Glutamatergic neuron (in vitro differentiated cells): ENCODE data around the gene OR6C6. TPM values are rescaled to one million over a fixed set of nuclear protein-coding genes. Genes with fewer than 3 reads are reported as not detected.

Experiments
- DNase-seq: peaks from one replicate; pipeline ENCODE4 v3.0.0; 2022
- H3K27ac Mint-ChIP-seq: one replicate; pipeline ENCODE4 v1.8.0; 2020; ENCODE audit warnings: mild to moderate bottlenecking, mixed read lengths, inconsistent platforms; ENCODE audit not compliant: unreplicated experiment
- H3K27me3 Mint-ChIP-seq: one replicate; pipeline ENCODE4 v1.8.0; 2020; ENCODE audit warnings: mild to moderate bottlenecking, moderate library complexity, mixed read lengths, inconsistent platforms; ENCODE audit not compliant: unreplicated experiment
- H3K36me3 Mint-ChIP-seq: one replicate; pipeline ENCODE4 v1.8.0; 2020; ENCODE audit warnings: mild to moderate bottlenecking, mixed read lengths, inconsistent platforms; ENCODE audit not compliant: unreplicated experiment
- H3K4me1 Mint-ChIP-seq: one replicate; pipeline ENCODE4 v1.8.0; 2020; ENCODE audit warnings: mild to moderate bottlenecking, low read depth, mixed read lengths, inconsistent platforms; ENCODE audit not compliant: unreplicated experiment
- H3K4me3 Mint-ChIP-seq: one replicate; pipeline ENCODE4 v1.8.0; 2020; ENCODE audit warnings: mild to moderate bottlenecking, mixed read lengths, inconsistent platforms; ENCODE audit not compliant: unreplicated experiment
- H3K9me3 Mint-ChIP-seq: one replicate; pipeline ENCODE4 v1.8.0; 2020; ENCODE audit warnings: mild to moderate bottlenecking, moderate library complexity, mixed read lengths, inconsistent platforms; ENCODE audit not compliant: unreplicated experiment
- total RNA-seq: library from RNA; stranded (reverse); fragmentation: NEBNext Ultra II Directional; extraction: Animal tissue kit (Norgen Biotek cat#: 25700); gene quantifications from one replicate; pipeline ENCODE4 v1.2.1, GENCODE V29; 2021; ENCODE audit not compliant: unreplicated experiment
- TF ChIP-seq, protein P1 (sequence below): fragments of 200-600 bp; sonication (generic); IDR thresholded peaks from one replicate; pipeline ENCODE4 v1.5.0; 2021; ENCODE audit not compliant: partially characterized antibody, unreplicated experiment

OR6C6 gene
- total RNA-seq, 1 donor from 2014 or later = not detected

DNA sequence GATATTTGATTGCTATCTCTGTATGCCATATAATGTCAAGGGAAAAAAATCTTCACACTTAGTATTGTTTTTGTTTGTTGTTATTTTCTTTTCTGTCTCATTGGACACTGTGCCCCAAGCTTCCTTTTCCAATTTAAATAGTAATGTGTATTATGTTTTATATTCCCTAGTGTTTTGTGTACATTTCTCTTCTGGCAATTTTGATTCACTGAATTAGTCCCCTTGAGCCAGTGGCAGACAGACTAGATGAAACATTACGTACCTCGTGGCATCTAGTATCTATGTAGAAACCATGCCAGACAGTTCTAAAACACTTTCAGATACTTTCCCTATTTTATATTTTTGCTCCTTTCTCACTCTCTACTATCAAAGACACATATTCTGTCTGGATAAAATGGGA is 17.7 kb upstream of the OR6C6 start, which contains the start of gene OR6C1:
Gene OR6C1, plus strand, starts transcription at position 301 of the 400 bp plus-strand sequence. CDS start 6,257 bp downstream, outside the sequence.
- H3K9me3 Mint-ChIP-seq = no peaks in the 10 kb centered on the region
- no peaks in the 10 kb centered on the region for H3K27me3 Mint-ChIP-seq
- H3K4me1 Mint-ChIP-seq = peaks cover 6% of the 10 kb centered on the region
- TF ChIP-seq, protein P1, sequence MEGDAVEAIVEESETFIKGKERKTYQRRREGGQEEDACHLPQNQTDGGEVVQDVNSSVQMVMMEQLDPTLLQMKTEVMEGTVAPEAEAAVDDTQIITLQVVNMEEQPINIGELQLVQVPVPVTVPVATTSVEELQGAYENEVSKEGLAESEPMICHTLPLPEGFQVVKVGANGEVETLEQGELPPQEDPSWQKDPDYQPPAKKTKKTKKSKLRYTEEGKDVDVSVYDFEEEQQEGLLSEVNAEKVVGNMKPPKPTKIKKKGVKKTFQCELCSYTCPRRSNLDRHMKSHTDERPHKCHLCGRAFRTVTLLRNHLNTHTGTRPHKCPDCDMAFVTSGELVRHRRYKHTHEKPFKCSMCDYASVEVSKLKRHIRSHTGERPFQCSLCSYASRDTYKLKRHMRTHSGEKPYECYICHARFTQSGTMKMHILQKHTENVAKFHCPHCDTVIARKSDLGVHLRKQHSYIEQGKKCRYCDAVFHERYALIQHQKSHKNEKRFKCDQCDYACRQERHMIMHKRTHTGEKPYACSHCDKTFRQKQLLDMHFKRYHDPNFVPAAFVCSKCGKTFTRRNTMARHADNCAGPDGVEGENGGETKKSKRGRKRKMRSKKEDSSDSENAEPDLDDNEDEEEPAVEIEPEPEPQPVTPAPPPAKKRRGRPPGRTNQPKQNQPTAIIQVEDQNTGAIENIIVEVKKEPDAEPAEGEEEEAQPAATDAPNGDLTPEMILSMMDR = no peak
- no peak within 1 kb of the TSS for H3K27ac Mint-ChIP-seq
- no peak within 1 kb of the TSS for H3K4me3 Mint-ChIP-seq
- no peaks in the 10 kb centered on the region for H3K36me3 Mint-ChIP-seq
- DNase-seq = no peak

DNA sequence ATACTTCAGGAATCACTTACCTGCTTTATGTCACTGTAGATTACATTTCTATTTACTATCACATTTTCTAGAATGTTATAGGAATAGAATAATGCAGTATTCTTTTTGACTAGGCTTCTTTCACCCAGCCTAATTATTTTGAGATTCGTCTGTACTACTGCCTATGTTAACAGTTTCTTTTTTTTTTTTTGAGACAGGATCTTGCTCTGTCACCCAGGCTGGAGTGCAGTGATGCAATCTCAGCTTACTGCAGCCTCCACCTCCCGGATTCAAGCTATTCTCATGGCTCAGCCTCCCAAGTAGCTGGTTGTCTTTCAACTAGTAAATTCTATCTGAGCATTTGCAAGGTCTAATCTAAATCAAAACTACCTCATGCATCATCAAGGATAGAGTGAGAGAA is 6.4 kb downstream of the OR6C6 start:
- H3K9me3 Mint-ChIP-seq = no peaks in the 10 kb centered on the region
- TF ChIP-seq, protein P1 = no peak
- H3K27me3 Mint-ChIP-seq = no peaks in the 10 kb centered on the region
- no peaks in the 10 kb centered on the region for H3K36me3 Mint-ChIP-seq
- DNase-seq = no peak
- H3K4me1 Mint-ChIP-seq = no peaks in the 10 kb centered on the region
- H3K4me3 Mint-ChIP-seq = no peak overlapping the region
- no peak overlapping the region for H3K27ac Mint-ChIP-seq

DNA sequence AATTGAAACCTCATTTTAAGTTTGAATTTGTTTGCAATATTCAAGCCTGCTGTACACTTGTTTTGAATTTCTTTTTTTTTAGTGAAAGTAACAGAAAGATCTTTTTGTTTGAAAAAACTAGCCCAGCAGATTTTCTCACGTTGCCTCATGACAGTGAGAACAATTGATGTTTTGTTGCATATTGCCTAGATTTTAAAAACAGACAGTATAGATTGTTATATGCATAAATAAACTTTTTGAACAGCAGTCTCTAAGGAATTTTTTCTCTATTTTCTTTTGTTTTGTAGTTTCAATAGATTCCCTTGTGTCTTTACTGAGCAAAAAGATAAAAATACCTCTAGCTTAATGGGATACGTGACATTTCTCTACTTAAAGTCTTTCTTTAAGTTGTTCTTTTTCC is 15.4 kb downstream of the OR6C6 start:
- TF ChIP-seq, protein P1 = no peak
- no peaks in the 10 kb centered on the region for H3K4me1 Mint-ChIP-seq
- H3K36me3 Mint-ChIP-seq = no peaks in the 10 kb centered on the region
- no peaks in the 10 kb centered on the region for H3K27me3 Mint-ChIP-seq
- no peaks in the 10 kb centered on the region for H3K9me3 Mint-ChIP-seq
- no peak overlapping the region for H3K27ac Mint-ChIP-seq
- no peak overlapping the region for H3K4me3 Mint-ChIP-seq
- DNase-seq = no peak

DNA sequence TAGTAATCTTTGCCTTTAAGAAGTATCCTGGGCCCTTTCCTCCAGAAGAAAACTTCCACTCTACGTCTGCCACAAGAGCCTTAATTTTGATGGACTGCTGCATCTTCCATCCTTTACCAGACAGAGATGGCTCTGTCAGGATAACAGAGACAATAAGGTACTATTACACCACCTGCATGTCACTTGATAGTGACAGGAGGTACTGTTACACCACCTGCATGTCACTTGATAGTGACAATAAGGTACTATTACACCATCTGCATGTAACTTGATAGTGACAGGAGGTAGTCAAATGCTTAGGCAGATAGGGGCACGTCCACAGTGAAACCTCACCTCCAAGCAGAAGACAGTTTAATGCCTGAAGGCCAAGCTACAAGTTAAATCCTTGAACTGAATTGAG is 38.1 kb downstream of the OR6C6 start:
- H3K9me3 Mint-ChIP-seq = peaks cover 5% of the 10 kb centered on the region
- peaks cover 6% of the 10 kb centered on the region for H3K4me1 Mint-ChIP-seq
- peaks cover 6% of the 10 kb centered on the region for H3K36me3 Mint-ChIP-seq
- H3K4me3 Mint-ChIP-seq = no peak overlapping the region
- H3K27me3 Mint-ChIP-seq = no peaks in the 10 kb centered on the region
- TF ChIP-seq, protein P1 = no peak
- DNase-seq = no peak
- no peak overlapping the region for H3K27ac Mint-ChIP-seq

DNA sequence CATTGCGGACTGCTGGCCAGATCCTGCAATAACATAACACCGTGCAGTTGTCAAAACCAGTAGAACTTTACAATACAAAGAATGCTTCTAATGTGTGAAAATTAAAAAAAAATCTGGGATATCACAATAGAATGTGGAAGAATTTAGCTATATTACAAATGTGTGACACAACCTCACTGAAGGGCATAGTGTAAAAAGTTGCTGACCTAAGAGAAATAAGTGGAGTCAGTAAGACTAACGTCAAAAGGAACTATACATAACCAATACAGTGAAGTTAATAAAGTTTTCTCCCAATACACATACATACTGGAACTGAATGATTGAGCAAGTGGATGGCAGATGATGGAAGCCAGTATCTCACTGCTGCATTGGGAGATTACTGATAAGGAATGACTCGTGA is 39.5 kb downstream of the OR6C6 start:
- Mint-ChIP-seq H3K27ac (no peak overlapping the region), H3K27me3 (no peaks in the 10 kb centered on the region), H3K36me3 (peaks cover 6% of the 10 kb centered on the region), H3K4me1 (peaks cover 6% of the 10 kb centered on the region), H3K9me3 (peaks cover 5% of the 10 kb centered on the region), H3K4me3 (no peak overlapping the region)
- DNase-seq = no peak
- TF ChIP-seq, protein P1 = no peak
